ENCODE results near the gene CDC34.

GRCh38 chr19:548886-549830 lies 17.6 kb downstream of the CDC34 start:
- TF ChIP-seq, protein P1, sequence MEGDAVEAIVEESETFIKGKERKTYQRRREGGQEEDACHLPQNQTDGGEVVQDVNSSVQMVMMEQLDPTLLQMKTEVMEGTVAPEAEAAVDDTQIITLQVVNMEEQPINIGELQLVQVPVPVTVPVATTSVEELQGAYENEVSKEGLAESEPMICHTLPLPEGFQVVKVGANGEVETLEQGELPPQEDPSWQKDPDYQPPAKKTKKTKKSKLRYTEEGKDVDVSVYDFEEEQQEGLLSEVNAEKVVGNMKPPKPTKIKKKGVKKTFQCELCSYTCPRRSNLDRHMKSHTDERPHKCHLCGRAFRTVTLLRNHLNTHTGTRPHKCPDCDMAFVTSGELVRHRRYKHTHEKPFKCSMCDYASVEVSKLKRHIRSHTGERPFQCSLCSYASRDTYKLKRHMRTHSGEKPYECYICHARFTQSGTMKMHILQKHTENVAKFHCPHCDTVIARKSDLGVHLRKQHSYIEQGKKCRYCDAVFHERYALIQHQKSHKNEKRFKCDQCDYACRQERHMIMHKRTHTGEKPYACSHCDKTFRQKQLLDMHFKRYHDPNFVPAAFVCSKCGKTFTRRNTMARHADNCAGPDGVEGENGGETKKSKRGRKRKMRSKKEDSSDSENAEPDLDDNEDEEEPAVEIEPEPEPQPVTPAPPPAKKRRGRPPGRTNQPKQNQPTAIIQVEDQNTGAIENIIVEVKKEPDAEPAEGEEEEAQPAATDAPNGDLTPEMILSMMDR (conservative IDR thresholded peaks at IDR 0.05; ENCODE audit: low read depth, low read length) = no peak
- TF ChIP-seq EZH2 (IDR thresholded peaks at IDR 0.05; ENCODE audit: borderline replicate concordance, low read depth, low read length, poor library complexity, severe bottlenecking) = no peak

All from A673 (cell line).